CD14-positive monocyte (primary cell): Measurements from ENCODE around the gene PRDM5. TPM values are rescaled to one million over a fixed set of nuclear protein-coding genes. Genes with fewer than 3 reads are reported as not detected.

Experiments
- DNase-seq, 3 donors: peaks; one replicate each; pipeline ENCODE4 v3.0.0-alpha.2; 2011 to 2022
- H2AFZ ChIP-seq: 2 replicates; pipeline ENCODE4 v1.6.0; 2012; ENCODE audit warnings: mild to moderate bottlenecking, low read depth, low read length, inconsistent platforms; ENCODE audit not compliant: insufficient read depth, poor library complexity, severe bottlenecking
- H3K27ac ChIP-seq, 2 donors: 1 replicate in 1 of 2; 2 replicates in 1 of 2; pipeline ENCODE4 v1.5.1; 2012 to 2013; ENCODE audit warnings: low read length in 2 of 2, control low read depth in 1 of 2, inconsistent platforms in 1 of 2, low read depth in 1 of 2, mild to moderate bottlenecking in 1 of 2
- H3K27me3 ChIP-seq, 2 donors: one replicate each; pipeline versions ENCODE4 v1.6.0 to v1.6.1; 2011 to 2013; ENCODE audit warnings: low read length in 2 of 2; ENCODE audit not compliant: control insufficient read depth in 2 of 2, insufficient read depth in 2 of 2
- H3K36me3 ChIP-seq, 2 donors: replicated peaks in 1 of 2; 1 replicate in 1 of 2; 2 replicates in 1 of 2; pipeline versions ENCODE4 v1.5.1 to v1.6.1; 2012 to 2013; ENCODE audit warnings: low read length in 2 of 2, control low read depth in 1 of 2, inconsistent platforms in 1 of 2, mild to moderate bottlenecking in 1 of 2; ENCODE audit not compliant: insufficient read depth in 2 of 2, control insufficient read depth in 1 of 2
- H3K4me1 ChIP-seq, 2 donors: 1 replicate in 1 of 2; 2 replicates in 1 of 2; pipeline versions ENCODE4 v1.5.1 to v1.6.1; 2012 to 2013; ENCODE audit warnings: low read length in 2 of 2, control low read depth in 1 of 2, inconsistent platforms in 1 of 2, mild to moderate bottlenecking in 1 of 2, moderate library complexity in 1 of 2; ENCODE audit not compliant: insufficient read depth in 2 of 2, control insufficient read depth in 1 of 2
- H3K4me2 ChIP-seq: replicated peaks from 2 replicates; pipeline ENCODE3; 2012; ENCODE audit warnings: low read length, moderate library complexity, mild to moderate bottlenecking; ENCODE audit not compliant: poor library complexity, severe bottlenecking; ENCODE audit errors: extremely low read depth
- H3K4me3 ChIP-seq, 3 experiments: fragments of 200-600 bp in 1 of 3; sonication (generic) in 1 of 3; replicated peaks in 1 of 3; 1 replicate in 2 of 3; 2 replicates in 1 of 3; pipeline ENCODE4 v1.5.1; 2011 to 2013; ENCODE audit warnings: low read length in 3 of 3, mild to moderate bottlenecking in 3 of 3, control low read depth in 2 of 3, low read depth in 2 of 3, inconsistent platforms in 1 of 3, moderate library complexity in 1 of 3
- H3K79me2 ChIP-seq: 2 replicates; pipeline ENCODE4 v1.6.0; 2012; ENCODE audit warnings: mild to moderate bottlenecking, control low read depth, inconsistent platforms, low read length, moderate library complexity; ENCODE audit not compliant: insufficient read depth
- H3K9ac ChIP-seq: 2 replicates; pipeline ENCODE4 v1.6.0; 2017; ENCODE audit warnings: low read length, mild to moderate bottlenecking; ENCODE audit not compliant: insufficient read depth, poor library complexity, severe bottlenecking
- H3K9me3 ChIP-seq, 2 donors: replicated peaks in 1 of 2; 1 replicate in 1 of 2; 2 replicates in 1 of 2; pipeline versions ENCODE4 v1.5.1 to v1.6.1; 2012 to 2013; ENCODE audit warnings: low read length in 2 of 2, control low read depth in 1 of 2; ENCODE audit not compliant: control insufficient read depth in 1 of 2, insufficient read depth in 1 of 2
- H4K20me1 ChIP-seq: 2 replicates; pipeline ENCODE4 v1.6.0; 2012; ENCODE audit warnings: mild to moderate bottlenecking, low read length, control low read depth, moderate library complexity; ENCODE audit not compliant: insufficient read depth
- H3K27ac Mint-ChIP-seq, 7 donors: one replicate each; pipeline ENCODE4 v1.8.0; 2020; ENCODE audit warnings: mild to moderate bottlenecking in 7 of 7, mixed read lengths in 7 of 7, moderate library complexity in 6 of 7, inconsistent platforms in 2 of 7
- H3K27me3 Mint-ChIP-seq, 3 donors: one replicate each; pipeline ENCODE4 v1.8.0; 2021 to 2022; ENCODE audit warnings: low read depth in 3 of 3, mild to moderate bottlenecking in 3 of 3, mixed read lengths in 3 of 3, moderate library complexity in 3 of 3, inconsistent platforms in 1 of 3
- H3K36me3 Mint-ChIP-seq, 2 donors: one replicate each; pipeline ENCODE4 v1.8.0; 2020; ENCODE audit warnings: mixed read lengths in 2 of 2, inconsistent platforms in 1 of 2, mild to moderate bottlenecking in 1 of 2
- H3K4me1 Mint-ChIP-seq: one replicate; pipeline ENCODE4 v1.8.0; 2020; ENCODE audit warnings: mild to moderate bottlenecking, mixed read lengths
- H3K4me3 Mint-ChIP-seq, 2 donors: one replicate each; pipeline ENCODE4 v1.8.0; 2020; ENCODE audit warnings: mild to moderate bottlenecking in 2 of 2, mixed read lengths in 2 of 2, moderate library complexity in 1 of 2
- H3K9me3 Mint-ChIP-seq, 7 donors: one replicate each; pipeline ENCODE4 v1.8.0; 2020 to 2022; ENCODE audit warnings: mixed read lengths in 7 of 7, mild to moderate bottlenecking in 6 of 7, moderate library complexity in 6 of 7, inconsistent platforms in 2 of 7
- WGBS: methylation state at CpG from one replicate; pipeline ENCODE4 v1.1.5; 2013; ENCODE audit warnings: missing lambda C conversion rate; ENCODE audit not compliant: insufficient coverage; 5-methylcytosine and 5-hydroxymethylcytosine counted together
- intact Hi-C, 2 donors: fragments of 100-400 bp; cut with micrococcal nuclease; formaldehyde crosslinking; loops; one replicate each; pipeline versions ENCODE4 v1.15.0 to v1.15.1; 2023
- polyA plus RNA-seq, 3 donors: library from polyadenylated mRNA; depleted of rRNA in 1 of 3; unstranded in 2 of 3; stranded (reverse) in 1 of 3; fragments of 300-500 nt in 2 of 3; fragments of >200 nt in 1 of 3; fragmentation: Illumina TruSeq in 2 of 3; gene quantifications; 1 replicate in 2 of 3; 2 replicates in 1 of 3; pipeline ENCODE4 v1.2.3, GENCODE V29; 2012 to 2021
- TF ChIP-seq, protein P1 (sequence below): fragments of 200-600 bp; IDR thresholded peaks from one replicate; pipeline ENCODE4 v1.8.0; 2022; ENCODE audit warnings: antibody characterized with exemption, mild to moderate bottlenecking

PRDM5 gene
- polyA plus RNA-seq, 3 donors = 0.12 to 0.25 (median 0.17) TPM

DNA sequence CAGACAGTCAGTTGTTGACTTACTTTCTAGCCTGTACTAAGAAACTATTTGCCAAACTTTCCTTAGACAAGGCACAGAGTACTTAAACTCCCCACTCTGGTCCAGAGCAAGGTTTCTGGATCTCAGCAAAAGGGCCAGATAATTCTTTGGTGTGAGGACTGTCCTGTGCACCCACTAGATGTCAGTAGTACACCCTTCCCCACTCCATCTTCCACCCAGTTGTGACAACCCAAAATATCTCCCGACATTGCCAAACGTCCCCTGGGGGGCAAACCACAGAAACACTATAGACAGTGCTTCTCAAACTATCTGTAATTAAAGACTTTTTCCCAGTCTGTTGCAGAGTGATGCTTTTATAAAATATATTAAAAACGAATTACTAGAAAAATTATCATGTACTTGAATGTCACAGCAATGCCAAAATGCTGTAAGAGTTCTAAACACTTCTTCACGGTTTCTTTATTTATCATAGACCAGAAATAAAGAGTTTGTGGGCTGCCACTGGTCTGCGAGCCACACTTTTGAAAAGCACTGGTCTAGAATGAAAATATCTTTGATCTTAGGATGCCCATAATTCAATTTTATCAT is 203.5 kb downstream of the PRDM5 start:
- no peaks in the 10 kb centered on the region for H3K9me3 Mint-ChIP-seq
- H3K27me3 Mint-ChIP-seq = no peaks in the 10 kb centered on the region

GRCh38 chr4:120716346-120716745 is 206.2 kb downstream of the PRDM5 start:
- no peaks in the 10 kb centered on the region for H3K36me3 ChIP-seq
- no peak overlapping the region for H3K9ac ChIP-seq
- no peak for DNase-seq
- H3K27ac Mint-ChIP-seq = no peak overlapping the region
- no peak overlapping the region for H3K4me2 ChIP-seq
- no peaks in the 10 kb centered on the region for H3K36me3 Mint-ChIP-seq
- no peaks in the 10 kb centered on the region for H3K27me3 ChIP-seq
- TF ChIP-seq, protein P1, sequence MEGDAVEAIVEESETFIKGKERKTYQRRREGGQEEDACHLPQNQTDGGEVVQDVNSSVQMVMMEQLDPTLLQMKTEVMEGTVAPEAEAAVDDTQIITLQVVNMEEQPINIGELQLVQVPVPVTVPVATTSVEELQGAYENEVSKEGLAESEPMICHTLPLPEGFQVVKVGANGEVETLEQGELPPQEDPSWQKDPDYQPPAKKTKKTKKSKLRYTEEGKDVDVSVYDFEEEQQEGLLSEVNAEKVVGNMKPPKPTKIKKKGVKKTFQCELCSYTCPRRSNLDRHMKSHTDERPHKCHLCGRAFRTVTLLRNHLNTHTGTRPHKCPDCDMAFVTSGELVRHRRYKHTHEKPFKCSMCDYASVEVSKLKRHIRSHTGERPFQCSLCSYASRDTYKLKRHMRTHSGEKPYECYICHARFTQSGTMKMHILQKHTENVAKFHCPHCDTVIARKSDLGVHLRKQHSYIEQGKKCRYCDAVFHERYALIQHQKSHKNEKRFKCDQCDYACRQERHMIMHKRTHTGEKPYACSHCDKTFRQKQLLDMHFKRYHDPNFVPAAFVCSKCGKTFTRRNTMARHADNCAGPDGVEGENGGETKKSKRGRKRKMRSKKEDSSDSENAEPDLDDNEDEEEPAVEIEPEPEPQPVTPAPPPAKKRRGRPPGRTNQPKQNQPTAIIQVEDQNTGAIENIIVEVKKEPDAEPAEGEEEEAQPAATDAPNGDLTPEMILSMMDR = no peak
- no peak overlapping the region for H3K4me3 ChIP-seq
- no peaks in the 10 kb centered on the region for H3K4me1 ChIP-seq
- WGBS = 100% methylated on average over 1 of the region's 1 CpG
- H2AFZ ChIP-seq = no peak overlapping the region
- no peaks in the 10 kb centered on the region for H3K27me3 Mint-ChIP-seq
- no peak overlapping the region for H3K4me3 Mint-ChIP-seq
- intact Hi-C loops = no loop called here
- peaks cover 0 to 8% (median 0%) of the 10 kb centered on the region in 7 donors for H3K9me3 Mint-ChIP-seq
- no peaks in the 10 kb centered on the region for H4K20me1 ChIP-seq
- no peaks in the 10 kb centered on the region for H3K4me1 Mint-ChIP-seq
- H3K9me3 ChIP-seq = no peaks in the 10 kb centered on the region
- no peaks in the 10 kb centered on the region for H3K79me2 ChIP-seq
- no peak overlapping the region for H3K27ac ChIP-seq

More for the DNA sequence above, 203.5 kb downstream of the PRDM5 start:
- no CpG with 5 or more reads among the region's 5 CpGs for WGBS
- H3K4me1 ChIP-seq = no peaks in the 10 kb centered on the region
- no peak for DNase-seq
- intact Hi-C loops = no loop called here
- Mint-ChIP-seq H3K4me1 (no peaks in the 10 kb centered on the region), H3K36me3 (no peaks in the 10 kb centered on the region), H3K27ac (peak overlapping the region in 1 of 7 donors; percentile 50), H3K4me3 (no peak overlapping the region)
- no peak overlapping the region for H3K4me3 ChIP-seq
- H3K9ac ChIP-seq = no peak overlapping the region
- H2AFZ ChIP-seq = no peak overlapping the region
- H3K27ac ChIP-seq = no peak overlapping the region
- H3K36me3 ChIP-seq = no peaks in the 10 kb centered on the region
- TF ChIP-seq, protein P1 = peak; percentile 27
- no peaks in the 10 kb centered on the region for H4K20me1 ChIP-seq
- H3K79me2 ChIP-seq = no peaks in the 10 kb centered on the region
- H3K9me3 ChIP-seq = no peaks in the 10 kb centered on the region
- H3K4me2 ChIP-seq = no peak overlapping the region
- no peaks in the 10 kb centered on the region for H3K27me3 ChIP-seq
